Activated CD8-positive, alpha-beta memory T cell treated with anti-CD3 and anti-CD28 coated beads for 24 hours (primary cell): Measurements from ENCODE around the gene ITLN1.
A peak's percentile ranks its signal among the peaks of the same experiment; 100 is the strongest.
"Not testable (repeated sequence)": the region's sequence is repeated elsewhere in the genome, so short reads cannot be mapped to it uniquely, and the experiment has no call there.

Experiments used
- DNase-seq: peaks from one replicate; pipeline ENCODE4 v3.0.0-alpha.2; 2020

The ITLN1 gene

DNA sequence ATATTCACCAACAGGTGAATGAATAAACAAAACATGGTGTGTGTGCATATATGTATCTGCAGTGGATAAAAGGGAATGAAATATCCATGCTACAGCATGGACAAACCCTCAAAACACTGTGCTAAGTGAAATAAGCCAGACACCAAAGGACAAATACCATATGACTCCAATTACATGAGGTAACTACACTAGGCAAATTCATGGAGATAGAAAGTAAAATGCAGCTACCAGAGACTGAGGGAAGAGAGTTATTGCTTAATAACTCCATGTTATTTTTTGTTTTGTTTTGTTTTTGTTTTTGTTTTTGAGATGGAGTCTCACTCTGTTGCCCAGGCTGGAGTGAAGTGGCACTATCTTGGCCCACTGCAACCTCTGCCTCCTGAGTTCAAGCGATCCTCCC lies 2.4 kb downstream of the ITLN1 start:
- DNase-seq = no peak

DNA sequence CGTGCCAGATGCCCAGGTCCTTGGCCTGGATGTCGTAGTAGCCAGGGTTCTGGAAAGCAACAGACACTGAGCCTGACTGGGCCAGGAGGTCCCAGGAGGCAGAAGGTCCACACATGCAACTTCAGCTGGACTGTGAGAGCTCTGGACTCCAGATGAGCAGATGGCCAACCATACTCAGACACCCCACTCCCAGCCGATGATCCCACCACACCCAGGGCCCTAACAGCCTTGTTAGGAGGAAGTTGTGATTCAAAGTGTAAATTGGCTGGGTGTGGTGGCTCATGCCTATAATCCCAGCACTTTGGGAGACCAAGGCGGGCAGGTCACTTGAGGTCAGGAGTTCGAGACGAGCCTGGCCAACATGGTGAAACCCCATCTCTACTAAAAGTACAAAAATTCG lies 3.7 kb downstream of the ITLN1 start:
- not testable (repeated sequence) for DNase-seq

DNA sequence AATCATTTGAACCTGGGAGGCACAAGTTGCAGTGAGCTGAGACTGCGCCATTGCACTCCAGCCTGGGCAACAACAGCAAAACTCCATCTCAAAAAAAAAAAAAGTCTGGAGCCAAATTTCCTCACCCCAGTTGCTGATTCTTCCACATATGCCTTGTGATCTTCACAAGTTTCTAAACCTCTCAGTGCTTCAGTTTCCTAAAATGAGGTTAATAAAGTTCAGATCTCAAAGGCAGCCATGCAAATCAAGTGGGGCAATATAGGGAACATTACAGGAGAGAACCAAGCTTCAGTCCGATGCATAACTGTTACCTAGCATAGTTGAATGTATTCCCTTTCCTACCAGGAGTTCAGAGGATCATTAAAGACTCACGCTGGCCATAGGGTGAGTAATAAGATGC lies 4.8 kb downstream of the ITLN1 start:
- no peak for DNase-seq

DNA sequence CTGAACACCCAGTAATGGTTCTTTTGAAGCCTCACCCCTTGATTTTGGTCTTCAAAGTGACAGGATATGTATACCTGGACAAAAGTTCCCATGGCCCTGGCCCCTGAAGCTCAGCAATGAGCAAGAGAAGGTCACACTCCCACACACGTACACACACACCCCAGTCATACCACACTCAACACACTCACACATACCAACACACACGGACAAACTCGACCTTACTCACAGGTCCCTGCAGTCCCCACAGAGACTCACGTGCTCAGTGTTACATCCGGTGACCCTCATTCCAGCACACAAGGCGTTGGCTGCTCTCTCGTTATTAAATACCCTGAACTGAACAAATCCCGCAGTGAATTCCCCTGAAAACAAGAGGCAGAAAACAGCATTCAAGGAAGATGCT lies 5.9 kb downstream of the ITLN1 start:
- no peak for DNase-seq

DNA sequence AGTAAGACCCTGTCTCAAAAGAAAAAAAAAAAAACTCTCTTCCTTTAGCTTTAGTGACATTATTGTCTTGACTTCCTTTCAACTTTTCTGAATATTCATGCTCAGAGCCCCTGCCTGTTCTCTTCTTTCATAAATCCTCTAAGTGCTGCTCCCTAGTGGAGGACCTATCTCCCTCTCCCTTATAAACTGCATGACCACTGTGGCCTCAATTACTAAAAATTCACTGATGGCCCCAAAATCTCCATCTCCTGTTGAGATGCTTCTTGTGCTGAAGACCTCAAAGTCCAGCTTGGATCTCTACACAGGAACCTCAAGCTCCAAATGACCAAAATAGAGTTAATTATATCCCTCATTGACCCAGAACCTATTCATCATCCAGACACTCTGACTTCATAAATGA lies 7.8 kb downstream of the ITLN1 start:
- DNase-seq = no peak

DNA sequence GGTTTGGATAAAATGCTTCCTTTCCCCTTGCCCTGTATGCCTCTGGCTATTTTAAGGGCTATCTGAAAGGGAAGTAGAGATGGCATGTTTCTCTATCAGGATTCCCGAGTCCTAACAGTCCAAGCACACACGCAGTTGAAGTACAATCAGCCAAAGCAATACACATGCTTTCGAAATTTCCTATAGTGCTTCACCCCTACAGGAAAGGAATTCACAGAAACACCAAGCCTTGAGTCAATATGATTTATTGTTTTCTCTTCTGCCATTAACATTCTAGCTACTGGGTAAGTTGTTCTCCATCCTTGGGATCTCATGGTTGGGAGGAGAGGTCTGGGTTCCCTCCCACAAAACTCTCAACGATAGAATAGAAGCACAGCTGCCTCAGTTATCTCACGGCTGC lies 8.7 kb downstream of the ITLN1 start:
- DNase-seq = no peak

DNA sequence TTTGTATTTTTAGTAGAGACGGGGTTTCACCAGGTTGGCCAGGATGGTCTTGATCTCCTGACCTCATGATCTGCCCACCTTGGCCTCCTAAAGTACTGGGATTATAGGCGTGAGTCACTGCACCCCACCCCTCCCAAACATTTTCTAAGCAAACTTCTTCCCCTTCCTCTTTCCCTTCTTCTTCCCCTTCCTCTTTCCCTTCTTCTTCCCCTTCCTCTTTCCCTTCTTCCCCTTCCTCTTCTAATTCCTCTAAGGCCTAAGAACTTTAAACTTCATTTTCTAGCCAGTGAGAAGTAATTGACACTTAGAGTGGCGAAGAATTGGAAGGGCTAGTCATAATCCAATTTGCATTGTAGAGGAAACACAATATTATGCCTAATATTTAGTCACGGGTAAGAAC lies 9.4 kb downstream of the ITLN1 start:
- DNase-seq = not testable (repeated sequence)

DNA sequence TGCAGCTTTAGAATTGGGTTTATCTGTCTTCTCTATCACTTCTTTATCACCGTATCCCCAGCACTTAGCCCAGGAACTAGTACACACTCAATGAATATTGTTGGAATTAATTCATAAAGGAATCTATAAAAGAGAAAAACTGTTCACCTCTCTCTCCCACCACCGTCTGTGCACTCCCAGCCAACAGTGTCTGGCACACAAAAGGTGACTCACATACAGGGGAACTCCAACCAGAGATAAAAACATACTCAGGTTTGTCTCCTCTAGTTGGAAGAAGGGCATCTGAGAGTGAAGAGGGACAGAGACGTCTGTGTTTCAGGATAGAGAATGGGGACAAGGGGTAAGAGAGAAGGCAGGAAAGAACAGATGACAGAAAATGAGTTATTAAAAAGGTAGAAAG lies 10.0 kb downstream of the ITLN1 start:
- DNase-seq = no peak

DNA sequence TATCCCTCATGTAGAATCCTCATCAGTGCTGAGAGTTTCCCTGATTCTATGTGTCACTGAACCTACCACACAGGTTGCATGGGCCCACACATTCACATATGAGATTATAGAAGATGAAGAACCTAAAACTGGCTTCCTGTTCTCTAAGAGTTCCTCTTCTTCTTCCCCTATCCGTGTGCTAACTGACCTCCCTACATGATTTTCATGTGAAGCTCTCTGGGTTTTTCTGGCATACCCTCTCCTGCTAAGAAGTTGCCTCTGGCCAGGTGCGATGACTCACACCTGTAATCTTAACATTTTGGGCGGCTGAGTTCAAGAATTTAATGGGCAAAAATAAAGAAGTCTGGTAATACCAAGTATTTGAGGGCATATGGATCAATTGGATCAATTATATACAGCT lies 16.8 kb downstream of the ITLN1 start:
- no peak for DNase-seq

DNA sequence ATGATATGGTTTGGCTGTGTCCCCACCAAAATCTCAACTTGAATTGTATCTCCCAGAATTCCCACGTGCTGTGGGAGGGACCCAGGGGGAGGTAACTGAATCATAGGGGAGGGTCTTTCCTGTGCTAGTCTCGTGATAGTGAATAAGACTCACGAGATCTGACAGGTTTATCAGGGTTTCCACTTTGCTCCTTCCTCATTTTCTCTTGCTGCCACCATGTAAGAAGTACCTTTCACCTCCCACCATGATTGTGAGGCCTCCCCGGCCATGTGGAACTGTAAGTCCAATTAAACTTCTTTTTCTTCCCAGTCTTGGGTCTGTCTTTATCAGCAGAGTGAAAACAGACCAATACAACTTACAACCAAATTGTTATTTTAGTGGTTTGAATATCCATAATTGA lies 17.3 kb downstream of the ITLN1 start:
- not testable (repeated sequence) for DNase-seq

DNA sequence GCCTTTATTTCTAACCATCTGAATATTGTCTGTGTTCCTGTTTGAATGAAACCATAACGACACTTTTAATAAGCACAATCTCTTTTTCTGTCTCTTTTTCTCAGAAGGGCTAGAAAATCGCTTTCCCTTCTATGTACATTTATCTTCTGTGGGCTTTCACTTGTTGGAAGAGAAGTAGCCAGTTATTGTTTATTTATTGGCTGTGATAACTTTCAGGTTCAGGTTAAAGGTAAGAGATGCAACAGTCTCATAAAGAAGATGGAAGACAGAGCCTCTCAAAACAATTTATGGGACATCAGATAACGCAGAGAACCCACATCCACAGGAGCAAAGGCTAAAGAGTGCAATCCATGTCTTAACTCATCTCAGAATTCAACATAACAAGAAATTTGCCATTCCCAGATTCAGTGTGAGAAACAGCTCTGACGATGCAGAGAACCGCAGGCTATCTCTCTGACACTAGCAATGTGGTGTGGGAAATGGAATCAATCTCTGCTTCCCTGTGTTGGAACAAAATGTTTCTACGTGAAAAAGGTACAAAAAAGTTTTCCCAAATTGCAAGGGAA lies 18.2 kb downstream of the ITLN1 start:
- DNase-seq = no peak

DNA sequence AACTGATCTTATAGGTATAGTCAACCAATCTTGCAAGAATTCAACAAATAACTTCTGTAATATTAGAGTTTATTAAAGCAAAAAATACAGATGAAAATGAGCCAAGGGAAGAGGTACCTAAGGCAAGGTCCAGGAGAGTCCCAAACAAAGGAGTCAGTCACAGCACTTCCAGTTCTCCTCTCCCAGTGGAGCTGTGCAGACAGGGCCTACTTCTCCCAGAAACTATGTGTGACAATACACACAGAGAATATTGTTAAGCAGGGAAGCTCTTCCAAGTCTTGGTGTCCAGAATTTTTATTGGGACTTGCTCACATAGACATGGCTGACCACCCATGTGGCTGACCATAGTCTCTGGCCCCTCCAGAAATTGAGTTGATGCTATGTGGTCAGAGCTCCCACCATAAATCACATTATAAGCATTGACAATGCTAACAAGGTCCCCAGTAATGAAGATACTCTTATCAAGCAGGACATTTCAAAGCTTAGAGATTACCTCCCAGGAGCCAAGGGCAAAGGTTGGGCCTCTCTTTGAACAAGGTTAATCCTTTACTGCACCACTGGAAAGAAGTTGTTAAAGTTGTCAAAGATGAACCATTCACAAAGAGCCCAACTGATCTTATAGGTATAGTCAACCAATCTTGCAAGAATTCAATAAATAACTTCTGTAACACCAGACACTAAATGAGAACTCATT lies 18.8 kb downstream of the ITLN1 start:
- no peak for DNase-seq

DNA sequence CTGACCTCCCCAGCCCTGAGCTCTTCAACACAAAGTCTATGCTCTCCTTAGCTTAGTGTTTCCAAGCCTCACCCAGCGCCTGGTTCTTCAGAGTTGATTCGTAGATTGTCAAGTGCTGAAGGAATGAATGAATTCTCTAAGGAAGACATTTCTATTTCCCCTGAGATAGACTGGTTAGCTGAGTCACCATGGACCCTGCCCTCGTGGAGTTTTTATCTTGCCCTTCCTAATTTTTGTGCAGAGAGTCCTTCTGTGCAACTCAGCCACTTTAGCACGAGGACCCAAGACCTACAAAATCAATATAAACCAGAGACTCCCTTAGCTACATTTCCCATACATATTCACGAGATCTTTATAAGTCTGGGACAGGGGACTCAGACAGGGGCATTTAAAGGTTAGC lies 19.6 kb downstream of the ITLN1 start:
- no peak for DNase-seq

DNA sequence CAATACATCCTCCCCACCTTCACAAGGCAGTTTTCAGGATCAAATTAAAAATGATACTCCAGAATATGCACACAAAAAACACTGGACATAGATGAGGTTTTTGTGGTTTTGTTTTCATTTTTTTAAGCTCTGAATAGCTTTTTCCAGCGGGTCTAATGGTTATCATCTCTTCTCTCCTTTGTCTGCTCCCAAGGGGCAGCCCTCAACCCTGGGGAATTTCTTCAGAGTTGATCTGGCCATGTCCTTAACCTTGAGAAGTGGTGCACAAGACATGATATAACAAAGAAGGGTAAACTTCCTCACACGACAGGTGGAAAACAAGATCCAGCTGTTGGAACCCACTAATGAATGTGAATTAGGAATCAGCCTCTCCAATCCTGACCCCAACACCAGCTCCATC lies 20.8 kb downstream of the ITLN1 start:
- DNase-seq = no peak

DNA sequence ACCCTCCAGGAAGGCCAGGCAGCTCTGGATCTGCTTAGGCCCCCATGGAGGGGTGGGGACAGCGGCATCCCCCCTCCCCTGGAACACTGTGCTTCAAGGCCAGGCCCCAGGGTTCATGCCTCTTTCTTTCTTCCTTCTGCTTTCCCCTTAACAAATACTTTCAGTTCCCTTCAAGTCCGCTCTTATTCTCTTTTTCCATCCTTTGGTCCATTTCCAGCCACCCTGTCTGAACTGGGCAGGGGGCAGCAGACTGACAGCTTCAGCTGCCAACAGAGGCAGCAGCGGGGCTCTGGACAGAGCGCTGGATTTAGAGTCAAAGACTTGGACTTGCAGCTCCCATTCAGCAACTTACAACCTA lies 21.2 kb downstream of the ITLN1 start:
- peak; percentile 53 for DNase-seq

DNA sequence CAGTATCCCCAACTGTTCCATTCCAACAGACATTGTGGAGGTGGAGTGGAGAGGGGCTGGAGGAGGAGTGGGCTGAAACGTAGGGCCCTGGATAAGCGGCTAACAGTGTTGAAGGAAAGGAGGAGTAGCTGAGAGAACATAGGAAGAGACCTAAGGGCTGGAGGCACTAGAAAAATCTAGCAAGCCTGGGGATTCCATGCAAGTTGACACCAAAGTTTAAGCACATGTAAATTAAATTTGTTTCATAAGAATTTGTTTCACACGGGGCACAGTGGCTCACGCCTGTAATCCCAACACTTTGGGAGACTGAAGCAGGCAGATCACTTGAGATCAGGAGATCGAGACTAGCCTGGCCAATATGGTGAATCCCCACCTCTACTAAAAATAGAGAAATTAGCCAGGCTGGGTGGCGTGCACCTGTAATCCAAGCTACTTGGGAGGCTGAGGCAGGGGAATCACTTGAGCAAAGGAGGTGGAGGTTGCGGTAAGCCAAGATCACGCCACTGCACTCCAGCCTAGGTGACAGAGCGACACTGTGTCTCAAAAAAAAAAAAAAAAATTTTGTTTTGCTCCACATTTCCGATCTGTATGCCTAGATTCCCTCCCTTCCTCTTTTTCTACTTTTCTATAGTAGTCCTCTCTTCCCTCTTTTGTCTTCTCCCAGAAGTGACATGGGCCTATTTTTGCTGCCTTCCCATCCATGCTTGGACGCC lies 21.8 kb downstream of the ITLN1 start:
- peak; percentile 53 for DNase-seq

DNA sequence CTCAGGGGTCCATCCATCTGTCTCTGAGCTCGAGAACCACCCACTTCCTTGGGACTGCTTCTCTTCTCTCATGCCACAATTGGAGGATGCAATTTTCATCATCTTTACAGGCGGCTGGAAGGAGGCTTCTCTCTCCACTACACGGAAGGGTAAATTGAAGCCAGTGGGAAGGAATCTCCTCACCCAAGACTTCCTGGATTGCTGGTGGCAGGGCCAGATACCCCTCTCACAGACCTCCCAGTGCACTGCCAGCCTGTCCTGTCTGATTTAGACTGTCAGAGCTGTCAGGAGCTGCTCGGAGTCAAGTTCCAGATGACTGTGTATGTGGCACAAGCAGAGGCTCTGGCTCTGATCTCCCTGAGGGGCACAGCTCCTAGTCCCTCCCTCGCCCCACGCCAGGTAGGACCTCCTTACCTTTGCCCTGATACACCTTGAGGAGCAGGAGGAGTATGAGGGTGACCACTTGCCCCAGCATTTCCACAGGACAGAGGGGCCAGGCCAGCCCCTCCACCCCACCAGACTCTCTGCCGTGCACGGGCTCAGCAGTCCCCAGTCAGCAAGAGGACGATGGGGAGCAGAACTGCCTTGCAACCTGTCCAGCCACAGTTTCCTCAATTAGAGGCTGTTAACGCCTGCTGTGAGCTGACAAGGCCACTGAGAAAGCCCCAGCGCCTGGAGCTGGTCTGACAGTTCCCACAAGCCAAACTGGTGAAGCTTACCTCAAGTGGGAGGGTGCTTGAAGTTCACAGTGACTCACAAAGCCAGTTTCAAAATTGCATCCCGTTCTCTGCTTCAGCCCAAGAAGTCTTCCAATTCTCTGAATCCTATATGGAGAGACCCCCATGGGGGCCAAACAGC lies 22.5 kb downstream of the ITLN1 start, which contains the start of gene CD244:
TSS of gene CD244 (minus strand) at position 685 of the 858 bp plus-strand sequence. CDS start at position 475, 210 bp downstream.
- peak; percentile 82 for DNase-seq

DNA sequence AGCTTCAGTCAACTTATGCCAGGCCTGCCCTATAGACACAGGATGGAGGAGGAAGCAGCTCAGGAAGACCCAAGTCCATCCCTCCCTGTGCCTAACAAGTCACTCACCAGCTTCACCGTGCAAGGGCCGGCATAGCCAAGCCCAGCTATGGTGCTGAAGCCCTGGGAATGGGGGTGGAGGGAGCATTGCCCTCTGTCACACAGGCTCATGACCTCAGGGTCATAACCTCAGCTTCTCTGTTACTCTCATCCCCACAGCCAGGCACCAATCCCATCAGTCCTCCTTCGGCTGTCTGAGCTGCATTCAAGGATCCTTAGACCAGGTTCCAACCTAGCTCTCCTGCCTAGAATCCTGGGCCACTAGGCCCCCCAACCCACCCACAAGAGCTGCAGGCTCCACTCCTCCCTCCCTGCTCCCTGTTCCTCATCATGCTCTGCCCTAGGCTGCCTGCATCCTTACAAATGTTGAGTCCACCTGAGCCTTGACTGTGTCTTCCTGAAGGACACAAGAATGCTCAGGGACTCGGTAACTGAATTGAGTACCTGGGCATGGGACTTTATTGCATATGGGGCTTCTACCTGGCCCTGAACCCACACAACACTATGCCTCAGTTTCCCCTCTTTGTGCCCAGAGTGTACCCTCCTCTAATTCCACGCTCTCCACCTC lies 24.0 kb downstream of the ITLN1 start:
- DNase-seq = peak; percentile 51

DNA sequence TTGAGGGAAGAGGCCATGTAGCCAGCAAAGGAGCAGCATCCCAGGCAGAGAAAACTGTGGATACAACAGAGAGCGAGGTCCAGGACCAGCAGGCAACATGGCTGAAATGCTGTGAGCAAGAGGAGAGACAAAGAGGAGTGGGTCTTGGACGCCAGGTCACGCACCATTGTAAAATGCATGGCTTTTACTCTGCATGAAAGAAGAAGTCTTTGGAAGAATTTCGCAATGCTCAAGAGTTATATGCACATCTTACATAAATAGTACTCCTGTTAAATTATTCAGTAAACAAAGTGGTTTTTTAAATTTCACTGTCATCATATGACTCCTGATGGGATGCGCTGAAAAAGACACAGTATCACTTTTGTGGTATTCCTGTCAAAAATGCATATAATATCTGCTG lies 25.8 kb downstream of the ITLN1 start:
- DNase-seq = no peak

DNA sequence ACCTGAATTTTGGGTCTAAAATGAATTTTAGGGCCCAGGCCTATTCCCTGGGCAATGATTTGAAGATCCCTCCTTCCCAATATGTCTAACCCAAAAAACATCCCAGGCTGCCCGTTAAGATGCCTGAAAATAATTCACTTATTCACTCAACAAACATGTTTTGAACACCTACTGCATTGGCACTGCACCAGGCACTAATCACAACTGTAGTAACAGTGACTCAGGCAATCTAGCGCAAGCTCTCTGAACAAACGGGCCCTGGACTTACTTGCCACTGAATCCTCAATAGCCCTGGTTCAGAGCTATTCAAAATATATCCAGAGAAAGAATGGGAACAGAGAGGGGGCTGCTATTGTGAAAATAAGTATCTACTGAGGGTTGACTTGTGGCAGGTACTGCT lies 26.5 kb downstream of the ITLN1 start:
- peak; percentile 30 for DNase-seq

DNA sequence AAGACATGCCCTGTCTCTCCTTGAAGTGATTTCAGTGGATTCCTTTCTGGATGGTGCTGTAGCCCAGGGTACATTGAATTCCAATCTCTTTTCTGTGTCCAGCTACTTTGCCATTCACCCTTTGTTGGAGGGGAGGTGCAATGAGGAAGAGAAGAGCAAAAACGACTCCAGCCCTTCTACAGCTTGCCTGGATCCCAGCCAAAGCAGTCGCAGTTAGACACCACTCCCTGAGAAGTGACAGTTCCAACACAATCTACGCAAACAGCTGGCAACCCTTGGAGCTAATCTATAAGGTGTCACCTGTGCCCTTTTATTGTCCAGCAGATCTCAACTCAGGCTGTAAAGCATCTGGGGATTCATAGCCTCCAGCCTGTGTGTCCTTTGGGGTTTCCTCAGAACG lies 26.9 kb downstream of the ITLN1 start:
- DNase-seq = peak; percentile 33

DNA sequence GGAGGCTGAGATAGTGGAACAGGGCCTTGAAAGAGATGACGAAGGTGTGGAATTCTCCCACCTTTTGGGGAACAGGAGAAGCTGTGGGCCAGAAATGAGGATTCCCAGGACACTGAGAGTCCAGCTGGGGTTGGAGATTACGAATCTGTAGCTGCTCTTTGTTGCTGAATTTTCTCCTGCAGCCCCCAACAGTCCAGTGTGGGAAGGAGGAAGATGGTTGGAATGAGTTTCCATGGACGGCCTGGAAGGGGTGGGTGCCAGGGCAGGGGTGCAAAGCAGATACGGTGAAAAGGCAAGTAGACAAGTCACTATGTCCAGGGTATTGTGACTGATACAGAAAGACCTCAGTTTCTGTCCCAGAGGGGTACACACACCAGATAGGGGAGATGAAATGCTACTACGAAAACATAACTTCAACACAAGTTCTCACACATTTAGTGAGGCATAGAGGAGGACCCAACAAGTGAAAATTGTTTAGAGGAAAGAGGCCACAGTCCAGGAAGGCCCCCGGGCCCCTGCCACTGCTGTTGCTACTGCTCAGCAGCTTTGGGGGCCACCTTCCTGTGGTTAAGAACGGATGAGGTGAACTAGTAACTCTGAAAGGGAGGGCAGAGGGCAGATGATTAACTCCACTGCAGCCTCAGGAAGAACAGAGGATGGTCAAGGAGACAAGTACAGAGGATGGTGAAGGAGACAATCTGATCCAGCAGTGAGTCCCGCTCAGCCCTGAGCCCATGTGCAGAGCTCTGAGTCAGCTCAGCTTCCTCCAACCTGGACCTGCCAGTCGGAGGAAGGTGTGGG lies 29.6 kb downstream of the ITLN1 start:
- peak; percentile 69 for DNase-seq
